WI38 (cell line): ENCODE results near the gene FAM83G.

ENCODE experiments used
- H3K4me3 ChIP-seq: 2 replicates; pipeline ENCODE4 v1.5.1; 2011; ENCODE audit warnings: low read depth, mild to moderate bottlenecking, control low read depth, low read length
- TF ChIP-seq, protein P1 (sequence below): IDR thresholded peaks from 2 replicates; pipeline ENCODE4 v1.5.1; 2012; ENCODE audit warnings: low read depth, mild to moderate bottlenecking, control low read depth, low read length

The FAM83G gene

DNA sequence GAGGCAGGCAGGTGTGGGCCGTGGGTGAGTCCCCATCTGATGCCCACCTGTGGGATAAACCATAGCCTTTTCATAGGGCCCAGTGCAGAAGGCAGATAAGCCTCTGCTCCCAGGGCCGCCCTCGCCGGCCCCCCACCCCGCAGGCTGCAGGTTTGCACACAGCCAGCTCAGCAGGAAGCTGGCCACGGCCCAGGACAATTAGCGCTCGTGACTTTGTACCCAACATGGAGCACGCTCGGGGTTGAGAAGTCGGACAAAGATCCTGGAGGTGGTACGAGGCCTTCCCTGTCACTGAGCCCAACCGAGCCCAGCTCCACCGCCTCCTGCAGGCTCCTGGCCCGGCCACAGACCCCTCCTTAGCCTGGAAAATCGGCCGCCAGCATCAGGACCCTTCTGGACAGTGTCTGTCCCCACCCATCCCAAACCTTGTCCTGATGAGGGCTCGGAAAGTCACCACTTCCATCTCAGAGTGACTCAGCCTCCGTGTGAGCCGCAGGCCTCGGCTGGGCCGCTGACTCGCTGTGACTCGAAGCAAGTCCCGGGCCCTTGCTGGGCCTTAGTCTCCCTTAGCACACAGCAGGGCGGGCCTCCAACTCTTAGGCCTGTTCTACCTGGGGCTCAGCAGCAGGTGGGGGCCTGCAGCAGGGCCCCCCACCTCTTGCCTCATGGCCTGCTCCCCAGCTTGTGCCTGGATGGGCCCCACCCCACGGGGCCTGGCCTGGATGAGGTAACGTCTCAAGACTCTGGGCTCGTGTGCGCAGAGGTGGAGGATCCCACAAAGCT is 22.7 kb downstream of the FAM83G start:
- no peak overlapping the region for H3K4me3 ChIP-seq
- TF ChIP-seq, protein P1, sequence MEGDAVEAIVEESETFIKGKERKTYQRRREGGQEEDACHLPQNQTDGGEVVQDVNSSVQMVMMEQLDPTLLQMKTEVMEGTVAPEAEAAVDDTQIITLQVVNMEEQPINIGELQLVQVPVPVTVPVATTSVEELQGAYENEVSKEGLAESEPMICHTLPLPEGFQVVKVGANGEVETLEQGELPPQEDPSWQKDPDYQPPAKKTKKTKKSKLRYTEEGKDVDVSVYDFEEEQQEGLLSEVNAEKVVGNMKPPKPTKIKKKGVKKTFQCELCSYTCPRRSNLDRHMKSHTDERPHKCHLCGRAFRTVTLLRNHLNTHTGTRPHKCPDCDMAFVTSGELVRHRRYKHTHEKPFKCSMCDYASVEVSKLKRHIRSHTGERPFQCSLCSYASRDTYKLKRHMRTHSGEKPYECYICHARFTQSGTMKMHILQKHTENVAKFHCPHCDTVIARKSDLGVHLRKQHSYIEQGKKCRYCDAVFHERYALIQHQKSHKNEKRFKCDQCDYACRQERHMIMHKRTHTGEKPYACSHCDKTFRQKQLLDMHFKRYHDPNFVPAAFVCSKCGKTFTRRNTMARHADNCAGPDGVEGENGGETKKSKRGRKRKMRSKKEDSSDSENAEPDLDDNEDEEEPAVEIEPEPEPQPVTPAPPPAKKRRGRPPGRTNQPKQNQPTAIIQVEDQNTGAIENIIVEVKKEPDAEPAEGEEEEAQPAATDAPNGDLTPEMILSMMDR: no peak

DNA sequence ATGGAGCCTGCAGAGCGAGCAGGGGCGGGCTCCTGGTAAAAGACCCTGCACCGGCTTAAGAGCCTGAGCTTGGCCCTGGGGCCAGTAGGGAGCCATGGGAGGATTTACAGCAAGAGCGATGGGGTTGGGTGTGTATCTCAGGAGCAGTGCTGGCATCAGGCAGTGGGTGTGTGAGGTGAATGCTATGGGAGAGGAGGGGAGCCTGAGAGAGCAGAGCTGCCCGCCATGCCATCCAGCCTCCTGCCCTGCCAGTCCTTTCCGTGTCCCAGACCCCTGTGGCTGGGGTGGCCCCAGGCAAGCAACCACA is 23.3 kb downstream of the FAM83G start:
- no peak overlapping the region for H3K4me3 ChIP-seq

DNA sequence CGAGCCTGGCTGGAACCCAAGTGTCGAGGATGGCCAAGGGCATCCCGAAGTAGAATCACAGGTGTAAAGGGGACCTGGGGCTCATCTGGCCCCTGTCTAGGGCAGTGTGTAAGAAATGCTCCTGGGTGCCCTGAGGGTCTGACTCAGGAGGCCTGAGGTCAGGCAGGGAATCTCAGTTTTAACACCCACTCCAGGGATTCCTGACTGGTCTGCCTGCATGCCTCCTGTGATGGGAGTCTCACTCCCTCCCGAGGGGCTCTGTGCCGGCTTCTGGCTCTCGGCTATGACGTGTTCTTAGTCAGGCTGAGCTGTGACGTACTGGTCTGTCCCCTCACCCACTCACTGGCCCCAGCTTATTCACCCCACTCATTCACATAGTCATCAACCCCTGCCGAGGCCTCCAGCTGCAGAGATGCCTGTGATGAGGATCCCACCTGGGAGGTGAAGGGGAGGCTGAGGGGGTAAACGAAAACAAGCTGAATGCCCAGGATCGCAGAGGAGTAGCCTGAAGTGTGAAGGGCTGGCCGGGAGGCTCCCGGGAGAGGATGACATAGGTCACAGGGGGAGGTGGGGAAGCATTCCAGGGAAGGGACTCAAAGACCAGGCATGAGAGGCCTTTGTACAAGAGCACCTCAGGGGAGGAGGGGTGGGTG is 23.8 kb downstream of the FAM83G start:
- no peak overlapping the region for H3K4me3 ChIP-seq
- TF ChIP-seq, protein P1: no peak

More for the DNA sequence above, 23.3 kb downstream of the FAM83G start:
- TF ChIP-seq, protein P1: no peak

DNA sequence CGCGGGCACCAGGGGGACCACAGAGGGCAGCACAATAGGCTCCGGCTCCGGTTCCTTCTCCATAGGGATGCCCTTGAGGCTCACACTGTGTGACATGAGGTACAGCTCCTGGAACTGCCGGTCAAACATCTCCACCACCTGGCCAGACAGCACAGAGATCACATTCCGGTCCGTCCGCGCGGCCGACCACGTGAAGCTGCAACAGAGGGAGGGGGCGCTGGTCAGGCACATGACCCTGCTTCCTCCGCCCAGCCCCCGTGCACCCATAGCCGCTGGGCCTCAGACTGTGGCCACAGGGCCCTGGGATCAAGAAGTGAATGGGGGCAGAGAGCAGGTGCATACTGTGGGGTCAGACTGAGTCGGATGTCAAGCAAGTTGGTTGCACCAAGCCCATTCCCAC is 25.9 kb downstream of the FAM83G start:
- TF ChIP-seq, protein P1: no peak
- no peak overlapping the region for H3K4me3 ChIP-seq

DNA sequence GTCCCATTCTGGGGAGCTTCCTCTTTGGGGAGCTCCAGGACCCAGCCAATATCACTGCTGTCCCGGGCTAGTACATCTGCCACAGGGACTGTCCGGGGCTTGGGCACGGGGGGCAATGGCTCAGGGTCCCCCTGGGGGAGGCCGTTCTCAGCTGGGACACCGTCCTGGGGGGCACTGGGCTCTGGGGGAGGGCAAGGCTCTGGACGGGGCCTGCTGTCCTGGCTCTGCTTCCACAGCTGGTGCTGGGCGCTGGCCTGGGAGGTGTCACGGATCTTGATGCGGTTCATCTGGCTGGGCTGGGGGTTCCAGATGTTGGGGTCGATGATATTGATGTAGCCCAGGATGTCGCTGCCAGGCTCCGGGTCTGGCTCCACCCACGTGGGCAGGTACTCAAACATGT is 26.5 kb downstream of the FAM83G start:
- no peak overlapping the region for H3K4me3 ChIP-seq
- TF ChIP-seq, protein P1: no peak

DNA sequence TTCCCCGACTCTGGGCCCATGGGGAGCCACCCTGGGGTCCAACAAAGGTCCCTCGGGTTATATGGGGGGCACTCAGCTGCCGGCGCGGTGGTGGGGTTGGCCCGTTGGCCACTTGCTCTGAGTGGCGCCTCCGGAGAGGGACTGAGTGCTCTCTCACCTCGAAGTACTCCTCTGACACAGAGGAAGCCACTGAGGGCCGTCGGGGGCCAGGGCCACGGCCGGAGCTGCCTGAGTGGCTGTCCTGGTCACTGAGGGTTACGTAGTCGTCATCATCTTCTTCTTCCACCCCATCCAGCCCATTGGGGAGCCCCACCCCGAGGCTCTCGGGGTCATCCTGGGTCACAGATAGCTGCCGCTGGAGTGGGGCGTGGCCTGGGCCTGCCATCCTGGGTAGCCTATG is 26.9 kb downstream of the FAM83G start:
- TF ChIP-seq, protein P1: no peak
- H3K4me3 ChIP-seq: no peak overlapping the region

DNA sequence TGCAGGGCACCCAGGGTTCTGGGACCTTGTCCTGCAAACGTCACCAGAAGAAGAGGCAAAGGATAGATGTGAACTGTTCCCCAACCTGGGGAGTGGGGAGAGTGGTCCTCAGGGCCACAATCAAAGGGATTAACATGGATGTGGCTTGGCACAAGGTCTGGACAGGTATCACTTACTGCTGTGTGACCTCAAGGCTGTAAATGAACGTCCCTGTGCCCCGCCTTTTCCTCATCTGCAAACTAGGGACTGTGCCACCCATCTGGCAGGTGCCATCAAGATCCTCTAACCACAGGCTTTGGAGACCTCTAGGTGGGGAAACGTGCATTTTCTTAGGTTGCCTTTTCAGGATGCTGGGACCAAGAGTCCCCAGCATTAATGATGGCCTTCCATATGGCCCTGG is 27.5 kb downstream of the FAM83G start:
- H3K4me3 ChIP-seq: no peak overlapping the region
- TF ChIP-seq, protein P1: no peak
